ENCODE measurements around the gene GPR171.

Gene GPR171

GRCh38 chr3:151216641-151217607 is 13.9 kb upstream of the GPR171 start:
- DNase-seq, result no peak
- in situ Hi-C loops (cut with MboI; ENCODE audit: low pct_unique_long_range_greater_than_20kb, low sequenced_read_pairs), result no loop called here

- in situ Hi-C loops (cut with MboI; ENCODE audit: low pct_unique_long_range_greater_than_20kb, low sequenced_read_pairs), result no loop called here
- no peak for DNase-seq
These were observed 11.4 kb upstream of the GPR171 start for GRCh38 chr3:151214459-151214858.

GRCh38 chr3:151213881-151214280 is 10.9 kb upstream of the GPR171 start:
- in situ Hi-C loops (cut with MboI; ENCODE audit: low pct_unique_long_range_greater_than_20kb, low sequenced_read_pairs), result no loop called here

GRCh38 chr3:151213151-151213550 is 10.1 kb upstream of the GPR171 start:
- in situ Hi-C loops (cut with MboI; ENCODE audit: low pct_unique_long_range_greater_than_20kb, low sequenced_read_pairs), result no loop called here
- no peak for DNase-seq

More at GRCh38 chr3:151213881-151214280, 10.9 kb upstream of the GPR171 start:
- no peak for DNase-seq

- in situ Hi-C loops (cut with MboI; ENCODE audit: low pct_unique_long_range_greater_than_20kb, low sequenced_read_pairs), result no loop called here
- peak; percentile 34 for DNase-seq
These were observed 7.8 kb upstream of the GPR171 start for GRCh38 chr3:151210676-151211381.

- in situ Hi-C loops (cut with MboI; ENCODE audit: low pct_unique_long_range_greater_than_20kb, low sequenced_read_pairs), result no loop called here
- DNase-seq, result no peak
These were observed 6.6 kb upstream of the GPR171 start for GRCh38 chr3:151209654-151210053.

- DNase-seq, result no peak
- in situ Hi-C loops (cut with MboI; ENCODE audit: low pct_unique_long_range_greater_than_20kb, low sequenced_read_pairs), result no loop called here
These were observed 3.2 kb upstream of the GPR171 start for GRCh38 chr3:151206201-151206600.

- no peak for DNase-seq
- in situ Hi-C loops (cut with MboI; ENCODE audit: low pct_unique_long_range_greater_than_20kb, low sequenced_read_pairs), result no loop called here
These were observed 2.5 kb upstream of the GPR171 start for GRCh38 chr3:151205482-151205881.

GRCh38 chr3:151204530-151205402 is 1.8 kb upstream of the GPR171 start:
- in situ Hi-C loops (cut with MboI; ENCODE audit: low pct_unique_long_range_greater_than_20kb, low sequenced_read_pairs), result no loop called here
- no peak for DNase-seq

GRCh38 chr3:151201051-151201730 is 1.8 kb downstream of the GPR171 start:
- in situ Hi-C loops (cut with MboI; ENCODE audit: low pct_unique_long_range_greater_than_20kb, low sequenced_read_pairs), result no loop called here
- no peak for DNase-seq

- no peak for DNase-seq
- in situ Hi-C loops (cut with MboI; ENCODE audit: low pct_unique_long_range_greater_than_20kb, low sequenced_read_pairs), result no loop called here
These were observed 2.4 kb downstream of the GPR171 start for GRCh38 chr3:151200586-151200985.

GRCh38 chr3:151199554-151200438 is 3.2 kb downstream of the GPR171 start:
- in situ Hi-C loops (cut with MboI; ENCODE audit: low pct_unique_long_range_greater_than_20kb, low sequenced_read_pairs), result no loop called here
- peak; percentile 12 for DNase-seq

- in situ Hi-C loops (cut with MboI; ENCODE audit: low pct_unique_long_range_greater_than_20kb, low sequenced_read_pairs), result no loop called here
- DNase-seq, result no peak
These were observed 4.2 kb downstream of the GPR171 start for GRCh38 chr3:151198849-151199248.

GRCh38 chr3:151197981-151198767 is 4.8 kb downstream of the GPR171 start:
- in situ Hi-C loops (cut with MboI; ENCODE audit: low pct_unique_long_range_greater_than_20kb, low sequenced_read_pairs), result no loop called here
- DNase-seq, result no peak

GRCh38 chr3:151197228-151197627 is 5.8 kb downstream of the GPR171 start:
- in situ Hi-C loops (cut with MboI; ENCODE audit: low pct_unique_long_range_greater_than_20kb, low sequenced_read_pairs), result no loop called here
- DNase-seq, result no peak

GRCh38 chr3:151196434-151196833 is 6.6 kb downstream of the GPR171 start:
- in situ Hi-C loops (cut with MboI; ENCODE audit: low pct_unique_long_range_greater_than_20kb, low sequenced_read_pairs), result no loop called here
- DNase-seq, result no peak

GRCh38 chr3:151195826-151196225 is 7.2 kb downstream of the GPR171 start:
- in situ Hi-C loops (cut with MboI; ENCODE audit: low pct_unique_long_range_greater_than_20kb, low sequenced_read_pairs), result no loop called here

More at GRCh38 chr3:151195826-151196225, 7.2 kb downstream of the GPR171 start:
- DNase-seq, result no peak

Measured in KBM-7 (cell line).